Panc1 (cell line): Measurements from ENCODE around the gene COLEC11. TPM values are rescaled to one million over a fixed set of nuclear protein-coding genes. Genes with fewer than 3 reads are reported as not detected.
A peak's percentile ranks its signal among the peaks of the same experiment; 100 is the strongest.

Source experiments
- ATAC-seq: fragments of 200-7000 bp; cut with Tn5 transposase; 2 replicates; pipeline ENCODE4 v1.9.1; 2020; ENCODE audit warnings: mild to moderate bottlenecking, moderate library complexity
- BruUV-seq: library from RNA; stranded (reverse); fragments of 400-500 nt; replicated peaks from 2 replicates; lab custom pipeline; 2021; lab: Mats Ljungman, UMichigan
- CTCF ChIA-PET: fragments of 300-600 bp; sonication (Branson Sonifier 250); formaldehyde crosslinking; loops from one replicate; lab custom pipeline; 2022; ENCODE audit warnings: antibody characterized with exemption; lab: Charles Lee
- POLR2A ChIA-PET: fragments of 300-600 bp; sonication (Branson Sonifier 250); formaldehyde crosslinking; loops from one replicate; lab custom pipeline; 2022; ENCODE audit warnings: antibody characterized with exemption; lab: Charles Lee
- DNase-seq: peaks from one replicate; pipeline ENCODE4 v3.0.0-alpha.2; 2010; ENCODE audit warnings: low read depth, low spot score
- H3K27ac ChIP-seq: 2 replicates; pipeline ENCODE4 v1.5.1; 2011; ENCODE audit warnings: mild to moderate bottlenecking, low read length, inconsistent platforms
- H3K27me3 ChIP-seq: fragments of 200-500 bp; sonication (Bioruptor generic); 2 replicates; pipeline ENCODE4 v1.6.0; 2014; ENCODE audit warnings: low read length, inconsistent platforms; ENCODE audit not compliant: control insufficient read depth, insufficient read depth
- H3K36me3 ChIP-seq: fragments of 200-500 bp; sonication (Bioruptor generic); 2 replicates; pipeline ENCODE4 v1.5.1; 2014; ENCODE audit warnings: inconsistent platforms, mild to moderate bottlenecking, low read length, moderate library complexity; ENCODE audit not compliant: control insufficient read depth, insufficient read depth
- H3K4me1 ChIP-seq: 2 replicates; pipeline ENCODE4 v1.5.1; 2011; ENCODE audit warnings: inconsistent platforms, mild to moderate bottlenecking, low read length, moderate library complexity; ENCODE audit not compliant: control insufficient read depth, insufficient read depth
- H3K4me3 ChIP-seq, 2 experiments: 2 replicates each; pipeline ENCODE4 v1.5.1; 2011 to 2012; ENCODE audit warnings: low read depth in 2 of 2, low read length in 2 of 2, mild to moderate bottlenecking in 2 of 2, inconsistent platforms in 1 of 2, moderate library complexity in 1 of 2
- H3K9me3 ChIP-seq: fragments of 200-500 bp; sonication (Bioruptor generic); 2 replicates; pipeline ENCODE4 v1.5.1; 2014; ENCODE audit warnings: low read depth, mild to moderate bottlenecking, inconsistent platforms, low read length, moderate library complexity; ENCODE audit not compliant: control insufficient read depth, insufficient read depth
- CTCF ChIP-seq: fragments of 450-650 bp; IDR thresholded peaks from 2 replicates; pipeline ENCODE4 v1.5.1; 2017; ENCODE audit warnings: mild to moderate bottlenecking
- POLR2AphosphoS5 ChIP-seq: IDR thresholded peaks from 2 replicates; pipeline ENCODE4 v1.6.1; 2012; ENCODE audit warnings: mild to moderate bottlenecking, low read depth, low read length, moderate library complexity
- REST ChIP-seq, 2 experiments: IDR thresholded peaks; 2 replicates each; pipeline ENCODE4 v1.6.1; 2011 to 2012; ENCODE audit warnings: low read depth in 2 of 2, control low read depth in 1 of 2, low read length in 1 of 2, mild to moderate bottlenecking in 1 of 2, moderate library complexity in 1 of 2; ENCODE audit not compliant: insufficient read depth in 1 of 2
- SIN3A ChIP-seq: IDR thresholded peaks from 2 replicates; pipeline ENCODE4 v1.6.1; 2012; ENCODE audit warnings: low read depth, mild to moderate bottlenecking, low read length, moderate library complexity, borderline replicate concordance; ENCODE audit not compliant: insufficient read depth
- TCF7L2 ChIP-seq: IDR thresholded peaks from 2 replicates; pipeline ENCODE4 v1.6.1; 2011; ENCODE audit warnings: mild to moderate bottlenecking, low read depth, low read length, inconsistent platforms
- in situ Hi-C: cut with HindIII; loops from 2 replicates; pipeline ENCODE4 v1.10.0; 2016; ENCODE audit warnings: low sequenced_read_pairs, low pct_unique_long_range_greater_than_20kb
- intact Hi-C: fragments of 100-400 bp; cut with micrococcal nuclease; formaldehyde crosslinking; loops from one replicate; pipeline ENCODE4 v1.10.0; 2022; ENCODE audit not compliant: unreplicated experiment
- total RNA-seq: library from RNA; stranded (reverse); gene quantifications from one replicate; pipeline ENCODE4 v1.2.1, GENCODE V29; 2021; ENCODE audit not compliant: unreplicated experiment

COLEC11 gene
- total RNA-seq, 1 experiment from 2014 or later, result 0.31 TPM

- H3K27ac ChIP-seq, result no peak overlapping the region
- no peaks in the 10 kb centered on the region for H3K9me3 ChIP-seq
- in situ Hi-C loops, result no loop called here
- no peaks in the 10 kb centered on the region for H3K4me1 ChIP-seq
- ATAC-seq (no peak), DNase-seq (no peak)
- BruUV-seq, result no TSS peak
- ChIA-PET CTCF (no interaction called here), POLR2A (no interaction called here)
- no peak overlapping the region for H3K4me3 ChIP-seq
- H3K36me3 ChIP-seq, result no peaks in the 10 kb centered on the region
- intact Hi-C loops, result no loop called here
- TF ChIP-seq CTCF, result no peak
- TF ChIP-seq SIN3A, result no peak
- no peak for TF ChIP-seq TCF7L2
- TF ChIP-seq REST (IDR thresholded peaks at IDR 0.05; ENCODE audit: insufficient read depth in 1 of 2, low read depth in 2 of 2, low read length in 1 of 2), result no peak
- no peak for TF ChIP-seq POLR2AphosphoS5
- H3K27me3 ChIP-seq, result no peaks in the 10 kb centered on the region
These were observed 33.3 kb downstream of the COLEC11 start for GRCh38 chr2:3628241-3628679.

- DNase-seq (no peak), ATAC-seq (peak; percentile 52)
- H3K4me3 ChIP-seq, result no peak overlapping the region
- intact Hi-C loops, result no loop called here
- POLR2A ChIA-PET, result no interaction called here
- no peaks in the 10 kb centered on the region for H3K36me3 ChIP-seq
- in situ Hi-C loops, result no loop called here
- BruUV-seq, result no TSS peak
- no peak overlapping the region for H3K27ac ChIP-seq
- no peaks in the 10 kb centered on the region for H3K27me3 ChIP-seq
- no peaks in the 10 kb centered on the region for H3K9me3 ChIP-seq
- no peaks in the 10 kb centered on the region for H3K4me1 ChIP-seq
- no peak for TF ChIP-seq CTCF
- TF ChIP-seq POLR2AphosphoS5, result no peak
- TF ChIP-seq REST (IDR thresholded peaks at IDR 0.05; ENCODE audit: insufficient read depth in 1 of 2, low read depth in 2 of 2, low read length in 1 of 2), result no peak
- CTCF ChIA-PET, result no interaction called here
These were observed 33.9 kb downstream of the COLEC11 start for GRCh38 chr2:3628800-3629199.
